Loucy (cell line): ENCODE measurements around the gene NDST4.

Experiments
- H2AFZ ChIP-seq: fragments of 200-600 bp; sonication (generic); 2 replicates; pipeline ENCODE4 v1.6.0; 2016; ENCODE audit warnings: antibody characterized with exemption, mild to moderate bottlenecking, low read length, moderate library complexity
- H3F3A ChIP-seq: fragments of 200-600 bp; 2 replicates; pipeline ENCODE4 v1.6.0; 2016; ENCODE audit warnings: antibody characterized with exemption, low read depth, mild to moderate bottlenecking
- H3K27me3 ChIP-seq: fragments of 200-600 bp; sonication (generic); 2 replicates; pipeline ENCODE4 v1.6.1; 2014; ENCODE audit warnings: low read length, mild to moderate bottlenecking; ENCODE audit not compliant: insufficient read depth, poor library complexity, severe bottlenecking
- H3K36me3 ChIP-seq: fragments of 200-600 bp; sonication (generic); 2 replicates; pipeline ENCODE4 v1.6.1; 2016; ENCODE audit warnings: low read length; ENCODE audit not compliant: insufficient read depth
- H3K4me1 ChIP-seq: fragments of 200-600 bp; sonication (generic); 2 replicates; pipeline ENCODE4 v1.5.1; 2014; ENCODE audit warnings: low read length, mild to moderate bottlenecking; ENCODE audit not compliant: insufficient read depth, poor library complexity, severe bottlenecking
- H3K4me2 ChIP-seq: fragments of 200-600 bp; sonication (generic); 2 replicates; pipeline ENCODE4 v1.6.0; 2014; ENCODE audit warnings: antibody characterized with exemption, low read length, low read depth, mild to moderate bottlenecking; ENCODE audit not compliant: poor library complexity, severe bottlenecking
- H3K4me3 ChIP-seq: fragments of 200-600 bp; sonication (generic); 2 replicates; pipeline ENCODE4 v1.5.1; 2014; ENCODE audit warnings: low read length, mild to moderate bottlenecking, mixed read lengths; ENCODE audit not compliant: poor library complexity, severe bottlenecking
- H3K79me2 ChIP-seq: fragments of 200-600 bp; sonication (generic); 2 replicates; pipeline ENCODE4 v1.6.1; 2014; ENCODE audit warnings: low read length; ENCODE audit not compliant: insufficient read depth
- H3K9ac ChIP-seq: fragments of 200-600 bp; sonication (generic); 2 replicates; pipeline ENCODE4 v1.6.0; 2014; ENCODE audit warnings: mild to moderate bottlenecking, low read depth, low read length, moderate library complexity; ENCODE audit not compliant: poor library complexity, severe bottlenecking
- H3K9me2 ChIP-seq: fragments of 200-600 bp; sonication (generic); replicated peaks from 2 replicates; pipeline ENCODE4 v1.6.1; 2016; ENCODE audit warnings: low read depth, low read length, mixed read lengths
- H3K9me3 ChIP-seq: fragments of 200-600 bp; sonication (generic); 2 replicates; pipeline ENCODE4 v1.6.1; 2014; ENCODE audit warnings: mild to moderate bottlenecking, antibody characterized with exemption, low read length, low read depth; ENCODE audit not compliant: insufficient read depth
- H4K20me1 ChIP-seq: fragments of 200-600 bp; sonication (generic); 2 replicates; pipeline ENCODE4 v1.6.0; 2014; ENCODE audit warnings: antibody characterized with exemption, low read length, mild to moderate bottlenecking; ENCODE audit not compliant: insufficient read depth, poor library complexity, severe bottlenecking
- EZH2phosphoT487 ChIP-seq: fragments of 200-600 bp; IDR thresholded peaks from 2 replicates; pipeline ENCODE4 v1.6.1; 2018; ENCODE audit warnings: antibody characterized with exemption, mild to moderate bottlenecking, moderate library complexity, borderline replicate concordance
- TF ChIP-seq, protein P1 (sequence below): fragments of 200-600 bp; sonication (generic); conservative IDR thresholded peaks from 2 replicates; pipeline ENCODE4 v1.5.1; 2014; ENCODE audit warnings: mild to moderate bottlenecking, antibody characterized with exemption, low read length

The NDST4 gene

GRCh38 chr4:115030281-115030680 is 83.1 kb downstream of the NDST4 start:
- H3K4me2 ChIP-seq = no peak overlapping the region
- no peaks in the 10 kb centered on the region for H3F3A ChIP-seq
- no peaks in the 10 kb centered on the region for H3K27me3 ChIP-seq
- no peak overlapping the region for H2AFZ ChIP-seq
- no peaks in the 10 kb centered on the region for H3K79me2 ChIP-seq
- TF ChIP-seq, protein P1, sequence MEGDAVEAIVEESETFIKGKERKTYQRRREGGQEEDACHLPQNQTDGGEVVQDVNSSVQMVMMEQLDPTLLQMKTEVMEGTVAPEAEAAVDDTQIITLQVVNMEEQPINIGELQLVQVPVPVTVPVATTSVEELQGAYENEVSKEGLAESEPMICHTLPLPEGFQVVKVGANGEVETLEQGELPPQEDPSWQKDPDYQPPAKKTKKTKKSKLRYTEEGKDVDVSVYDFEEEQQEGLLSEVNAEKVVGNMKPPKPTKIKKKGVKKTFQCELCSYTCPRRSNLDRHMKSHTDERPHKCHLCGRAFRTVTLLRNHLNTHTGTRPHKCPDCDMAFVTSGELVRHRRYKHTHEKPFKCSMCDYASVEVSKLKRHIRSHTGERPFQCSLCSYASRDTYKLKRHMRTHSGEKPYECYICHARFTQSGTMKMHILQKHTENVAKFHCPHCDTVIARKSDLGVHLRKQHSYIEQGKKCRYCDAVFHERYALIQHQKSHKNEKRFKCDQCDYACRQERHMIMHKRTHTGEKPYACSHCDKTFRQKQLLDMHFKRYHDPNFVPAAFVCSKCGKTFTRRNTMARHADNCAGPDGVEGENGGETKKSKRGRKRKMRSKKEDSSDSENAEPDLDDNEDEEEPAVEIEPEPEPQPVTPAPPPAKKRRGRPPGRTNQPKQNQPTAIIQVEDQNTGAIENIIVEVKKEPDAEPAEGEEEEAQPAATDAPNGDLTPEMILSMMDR = no peak
- TF ChIP-seq EZH2phosphoT487 = no peak
- no peaks in the 10 kb centered on the region for H3K9me2 ChIP-seq
- H4K20me1 ChIP-seq = no peaks in the 10 kb centered on the region
- no peaks in the 10 kb centered on the region for H3K9me3 ChIP-seq
- no peak overlapping the region for H3K9ac ChIP-seq
- no peaks in the 10 kb centered on the region for H3K4me1 ChIP-seq
- no peaks in the 10 kb centered on the region for H3K36me3 ChIP-seq
- no peak overlapping the region for H3K4me3 ChIP-seq

- Histone ChIP-seq H3K9me3 (no peaks in the 10 kb centered on the region), H2AFZ (no peak overlapping the region), H3K36me3 (no peaks in the 10 kb centered on the region), H3K27me3 (no peaks in the 10 kb centered on the region), H3K9me2 (no peaks in the 10 kb centered on the region), H3K4me1 (no peaks in the 10 kb centered on the region), H3K9ac (no peak overlapping the region), H3K4me2 (no peak overlapping the region), H4K20me1 (no peaks in the 10 kb centered on the region), H3K4me3 (no peak overlapping the region), H3K79me2 (no peaks in the 10 kb centered on the region), H3F3A (no peaks in the 10 kb centered on the region)
- TF ChIP-seq, protein P1 = no peak
- TF ChIP-seq EZH2phosphoT487 = no peak
Measured at GRCh38 chr4:115028682-115029410, 84.6 kb downstream of the NDST4 start.

DNA sequence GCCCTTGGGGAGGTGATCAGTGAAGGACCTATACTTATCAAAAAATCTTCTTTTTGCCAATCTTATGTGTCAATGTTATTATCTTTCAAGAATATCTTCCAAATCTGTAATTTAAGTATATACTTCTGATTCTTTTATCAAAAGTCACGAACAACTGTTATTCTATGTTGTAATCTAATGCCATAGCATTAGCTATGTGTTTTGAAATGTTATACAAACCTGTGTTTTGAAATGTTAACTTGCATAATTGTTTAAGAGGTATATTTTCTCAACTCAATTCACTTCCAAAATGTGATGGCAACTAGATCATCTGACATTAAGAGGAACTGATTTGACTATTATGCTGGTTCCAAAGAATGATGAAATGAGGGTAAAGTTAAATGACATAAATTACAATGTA is 113.5 kb downstream of the NDST4 start:
- Histone ChIP-seq H4K20me1 (no peaks in the 10 kb centered on the region), H3K4me1 (no peaks in the 10 kb centered on the region), H2AFZ (no peak overlapping the region), H3K36me3 (no peaks in the 10 kb centered on the region), H3K4me3 (no peak overlapping the region), H3K9ac (no peak overlapping the region), H3F3A (no peaks in the 10 kb centered on the region), H3K9me3 (no peaks in the 10 kb centered on the region), H3K4me2 (no peak overlapping the region), H3K27me3 (no peaks in the 10 kb centered on the region), H3K9me2 (no peaks in the 10 kb centered on the region), H3K79me2 (no peaks in the 10 kb centered on the region)
- TF ChIP-seq EZH2phosphoT487 = no peak
- TF ChIP-seq, protein P1 = no peak
